Measurements from ENCODE around the gene CHPT1. TPM values are rescaled to one million over a fixed set of nuclear protein-coding genes. Genes with fewer than 3 reads are reported as not detected.
"Not testable (repeated sequence)": the region's sequence is repeated elsewhere in the genome, so short reads cannot be mapped to it uniquely, and the experiment has no call there.

The CHPT1 gene
- total RNA-seq, 2 experiments from 2014 or later, result 15.2 to 15.8 TPM

- Mint-ChIP-seq H3K36me3 (ENCODE audit: low read depth) (no peaks in the 10 kb centered on the region), H3K27me3 (peaks cover 15% of the 10 kb centered on the region), H3K4me3 (no peak overlapping the region), H3K27ac (no peak overlapping the region), H3K9me3 (no peaks in the 10 kb centered on the region), H3K4me1 (ENCODE audit: low read depth) (no peaks in the 10 kb centered on the region)
- DNase-seq, result no peak
- TF ChIP-seq CTCF (IDR thresholded peaks at IDR 0.05), result no peak
- ATAC-seq, result no peak
- CTCF ChIA-PET, result no interaction called here
- POLR2A ChIA-PET, result no interaction called here
- intact Hi-C loops (cut with micrococcal nuclease), result no loop called here
Measured at GRCh38 chr12:101653503-101653902, 43.9 kb upstream of the CHPT1 start.

DNA sequence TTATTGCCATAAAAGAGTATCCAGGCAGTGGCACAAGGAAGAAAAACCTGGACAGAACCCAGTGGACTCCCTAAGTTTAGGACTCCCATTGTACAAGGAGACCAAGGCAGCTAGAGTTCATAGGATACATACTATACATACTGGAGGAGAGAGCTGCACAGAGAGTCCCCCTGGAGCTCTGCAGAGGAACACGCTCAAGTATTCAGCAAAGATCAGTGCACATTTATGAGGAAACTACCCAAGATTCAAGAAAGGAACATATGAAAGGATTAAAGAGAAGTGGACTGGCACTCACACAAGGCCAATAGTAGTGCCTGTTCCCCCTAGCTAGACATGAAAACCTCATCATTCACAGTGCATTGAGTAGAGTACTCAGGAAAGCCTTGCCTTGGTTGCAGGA lies 43.0 kb upstream of the CHPT1 start:
- no peak overlapping the region for H3K4me3 Mint-ChIP-seq
- no peaks in the 10 kb centered on the region for H3K4me1 Mint-ChIP-seq (ENCODE audit: low read depth)
- H3K9me3 Mint-ChIP-seq, result no peaks in the 10 kb centered on the region
- intact Hi-C loops (cut with micrococcal nuclease), result no loop called here
- POLR2A ChIA-PET, result no interaction called here
- TF ChIP-seq CTCF (IDR thresholded peaks at IDR 0.05), result no peak
- H3K27ac Mint-ChIP-seq, result no peak overlapping the region
- DNase-seq (no peak), ATAC-seq (no peak)
- no peaks in the 10 kb centered on the region for H3K36me3 Mint-ChIP-seq (ENCODE audit: low read depth)
- CTCF ChIA-PET, result no interaction called here
- peaks cover 17% of the 10 kb centered on the region for H3K27me3 Mint-ChIP-seq

DNA sequence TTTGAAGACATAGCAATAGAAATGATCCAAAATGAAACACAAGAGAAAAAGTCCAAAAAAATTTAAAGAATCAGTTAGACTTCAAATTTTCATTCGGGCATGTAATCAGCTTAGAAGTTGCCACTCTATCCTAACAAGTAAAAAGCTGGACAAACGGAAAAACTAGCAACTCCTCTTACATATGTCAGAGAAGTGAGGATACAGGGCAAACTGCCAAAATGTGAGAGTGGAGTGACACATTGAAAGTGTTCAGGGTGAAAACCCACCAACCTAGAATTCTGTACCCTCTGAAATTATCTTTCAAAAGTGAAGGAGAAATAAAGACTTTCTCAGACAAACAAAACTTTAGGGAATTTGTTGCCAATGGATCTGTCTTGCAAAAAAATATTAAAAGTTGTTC lies 42.0 kb upstream of the CHPT1 start:
- H3K4me3 Mint-ChIP-seq, result no peak overlapping the region
- peaks cover 16% of the 10 kb centered on the region for H3K27me3 Mint-ChIP-seq
- no peaks in the 10 kb centered on the region for H3K9me3 Mint-ChIP-seq
- no peaks in the 10 kb centered on the region for H3K4me1 Mint-ChIP-seq (ENCODE audit: low read depth)
- POLR2A ChIA-PET, result no interaction called here
- intact Hi-C loops (cut with micrococcal nuclease), result no loop called here
- ATAC-seq (no peak), DNase-seq (no peak)
- CTCF ChIA-PET, result interaction anchor here (1.0 kb wide), 1 partner anchor 15 kb away, joined by 3 read pairs; no protein-coding TSS in a partner anchor
- TF ChIP-seq CTCF (IDR thresholded peaks at IDR 0.05), result no peak
- no peaks in the 10 kb centered on the region for H3K36me3 Mint-ChIP-seq (ENCODE audit: low read depth)
- H3K27ac Mint-ChIP-seq, result no peak overlapping the region

GRCh38 chr12:101660662-101661061 lies 36.8 kb upstream of the CHPT1 start:
- DNase-seq; H3K4me3 Mint-ChIP-seq; CTCF ChIA-PET; H3K4me1 Mint-ChIP-seq (ENCODE audit: low read depth); H3K36me3 Mint-ChIP-seq (ENCODE audit: low read depth); H3K27ac Mint-ChIP-seq; H3K27me3 Mint-ChIP-seq; H3K9me3 Mint-ChIP-seq; POLR2A ChIA-PET; ATAC-seq; intact Hi-C loops (cut with micrococcal nuclease): not testable (repeated sequence)

DNA sequence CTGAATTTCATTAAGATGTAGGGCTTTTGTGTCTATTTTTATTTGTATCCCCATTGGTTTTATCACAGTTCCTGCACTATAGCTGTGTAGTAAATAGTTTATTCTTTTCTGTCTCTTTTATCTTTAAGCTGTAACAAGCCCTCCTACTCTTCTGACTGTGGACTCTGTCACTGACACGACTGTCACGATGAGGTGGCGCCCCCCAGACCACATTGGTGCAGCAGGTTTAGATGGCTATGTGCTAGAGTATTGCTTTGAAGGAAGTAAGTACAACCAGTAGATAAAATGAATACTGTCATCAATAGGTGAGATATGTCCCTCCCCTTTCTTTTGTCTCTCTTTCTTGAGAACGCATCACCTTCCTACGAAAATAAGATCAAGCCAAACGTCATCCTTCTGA lies 34.1 kb upstream of the CHPT1 start:
- intact Hi-C loops (cut with micrococcal nuclease), result no loop called here
- Mint-ChIP-seq H3K36me3 (ENCODE audit: low read depth) (no peaks in the 10 kb centered on the region), H3K4me1 (ENCODE audit: low read depth) (no peaks in the 10 kb centered on the region), H3K27me3 (peaks cover 3% of the 10 kb centered on the region), H3K4me3 (no peak overlapping the region), H3K9me3 (no peaks in the 10 kb centered on the region), H3K27ac (no peak overlapping the region)
- CTCF ChIA-PET, result interaction anchor here (1.1 kb wide), 1 partner anchor 73 kb away, joined by 3 read pairs; no protein-coding TSS in a partner anchor
- ATAC-seq, result no peak
- no peak for TF ChIP-seq CTCF (IDR thresholded peaks at IDR 0.05)
- peak; percentile 10 for DNase-seq
- POLR2A ChIA-PET, result no interaction called here

DNA sequence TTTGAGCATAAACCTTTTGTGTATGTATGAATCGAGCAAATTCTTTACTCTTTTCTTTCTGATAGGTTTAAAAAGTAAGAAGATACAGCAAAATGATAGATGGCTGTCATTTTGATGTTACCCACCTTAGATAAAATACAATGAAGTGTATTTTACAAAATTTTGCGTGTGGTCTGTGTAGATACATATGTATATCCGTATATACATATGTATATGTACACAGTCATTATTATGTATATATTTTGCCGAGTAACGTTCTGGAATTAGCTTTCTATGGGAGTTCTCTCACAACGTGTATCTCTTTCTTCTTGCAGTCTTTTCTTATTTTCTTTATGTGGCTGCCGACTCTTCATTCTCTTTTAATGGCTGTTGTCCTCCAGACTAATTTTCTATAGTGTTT lies 32.4 kb upstream of the CHPT1 start:
- intact Hi-C loops (cut with micrococcal nuclease), result no loop called here
- DNase-seq, result no peak
- H3K4me1 Mint-ChIP-seq (ENCODE audit: low read depth), result peaks cover 2% of the 10 kb centered on the region
- no peak for ATAC-seq
- H3K27me3 Mint-ChIP-seq, result peaks cover 1% of the 10 kb centered on the region
- H3K27ac Mint-ChIP-seq, result no peak overlapping the region
- TF ChIP-seq CTCF (IDR thresholded peaks at IDR 0.05), result no peak
- POLR2A ChIA-PET, result no interaction called here
- H3K9me3 Mint-ChIP-seq, result no peaks in the 10 kb centered on the region
- CTCF ChIA-PET, result no interaction called here
- no peaks in the 10 kb centered on the region for H3K36me3 Mint-ChIP-seq (ENCODE audit: low read depth)
- no peak overlapping the region for H3K4me3 Mint-ChIP-seq

Data from activated CD8-positive, alpha-beta T cell treated with anti-CD3 and anti-CD28 coated beads for 36 hours (primary cell).